ENCODE data around the gene TPST1.

DNA sequence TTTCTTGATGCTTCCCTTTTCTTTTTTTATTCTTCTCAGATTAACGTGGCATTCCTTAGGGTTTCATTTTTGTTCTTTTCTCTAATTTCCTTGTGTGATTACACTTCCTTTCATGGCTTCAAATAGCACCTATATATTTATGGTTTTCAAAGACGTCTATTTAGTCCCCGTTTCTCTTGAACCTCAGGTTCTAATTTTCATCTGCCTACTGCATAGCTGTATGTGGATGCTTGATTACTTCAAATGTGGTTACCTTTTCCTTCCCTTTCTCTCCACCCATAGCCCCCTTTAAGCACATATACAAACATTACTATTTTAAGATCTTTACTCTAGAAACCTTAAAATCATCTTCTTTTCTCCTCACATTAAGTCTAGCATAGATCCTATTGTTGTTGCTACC is 2.4 kb downstream of the TPST1 start:
- TF ChIP-seq EZH2 (IDR thresholded peaks at IDR 0.05; ENCODE audit: insufficient read depth, low read length) (no peak), CTCF (IDR thresholded peaks at IDR 0.05; ENCODE audit: insufficient read depth, low read depth, low read length) (no peak)

Data from astrocyte (in vitro differentiated cells and primary cell).